ENCODE results near the gene IRF1.

DNA sequence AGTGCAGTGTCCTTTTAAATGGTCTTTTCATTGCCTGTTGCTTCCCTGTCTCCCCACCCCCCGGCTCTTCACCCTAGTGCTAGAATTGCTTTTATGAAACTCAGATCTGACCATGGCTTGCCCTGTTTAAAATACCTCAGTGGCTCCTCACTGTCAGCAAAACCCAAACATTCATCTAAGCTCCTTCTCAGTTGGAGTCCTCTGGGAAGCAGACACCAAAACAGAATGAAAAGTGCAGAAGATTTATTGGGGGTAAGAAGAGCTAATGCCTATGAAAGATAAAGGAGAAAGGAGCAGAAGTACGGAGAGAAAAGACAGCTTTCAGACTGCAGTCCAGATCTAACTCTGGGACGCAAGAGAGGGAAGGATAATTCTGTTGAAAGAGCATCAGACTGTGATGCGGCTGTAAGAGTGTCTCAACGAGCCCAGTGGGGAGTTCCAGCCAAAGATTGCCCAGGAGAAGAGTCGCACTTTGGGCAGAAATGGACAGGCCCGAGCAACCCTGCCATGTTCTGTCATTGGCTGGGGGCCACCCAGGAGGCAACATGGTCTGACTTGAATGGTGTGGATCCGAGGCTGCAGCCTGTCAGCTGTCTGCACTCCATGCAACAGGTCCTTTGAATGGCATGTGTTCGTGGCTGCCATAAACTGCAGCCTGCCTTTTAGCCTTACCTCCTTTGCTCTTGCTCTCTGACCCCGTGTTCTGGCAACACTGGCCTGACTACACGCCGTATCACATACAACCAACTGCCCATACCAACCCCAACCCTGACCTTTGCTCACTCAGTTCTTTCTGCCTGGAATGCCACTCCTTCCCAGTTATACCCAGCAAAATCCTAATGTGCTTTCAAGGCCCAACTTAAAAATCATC, 55.9 kb downstream of the IRF1 start:
- no peak for TF ChIP-seq YY1 (IDR thresholded peaks at IDR 0.05; ENCODE audit: low read depth)
- TF ChIP-seq, protein P1, sequence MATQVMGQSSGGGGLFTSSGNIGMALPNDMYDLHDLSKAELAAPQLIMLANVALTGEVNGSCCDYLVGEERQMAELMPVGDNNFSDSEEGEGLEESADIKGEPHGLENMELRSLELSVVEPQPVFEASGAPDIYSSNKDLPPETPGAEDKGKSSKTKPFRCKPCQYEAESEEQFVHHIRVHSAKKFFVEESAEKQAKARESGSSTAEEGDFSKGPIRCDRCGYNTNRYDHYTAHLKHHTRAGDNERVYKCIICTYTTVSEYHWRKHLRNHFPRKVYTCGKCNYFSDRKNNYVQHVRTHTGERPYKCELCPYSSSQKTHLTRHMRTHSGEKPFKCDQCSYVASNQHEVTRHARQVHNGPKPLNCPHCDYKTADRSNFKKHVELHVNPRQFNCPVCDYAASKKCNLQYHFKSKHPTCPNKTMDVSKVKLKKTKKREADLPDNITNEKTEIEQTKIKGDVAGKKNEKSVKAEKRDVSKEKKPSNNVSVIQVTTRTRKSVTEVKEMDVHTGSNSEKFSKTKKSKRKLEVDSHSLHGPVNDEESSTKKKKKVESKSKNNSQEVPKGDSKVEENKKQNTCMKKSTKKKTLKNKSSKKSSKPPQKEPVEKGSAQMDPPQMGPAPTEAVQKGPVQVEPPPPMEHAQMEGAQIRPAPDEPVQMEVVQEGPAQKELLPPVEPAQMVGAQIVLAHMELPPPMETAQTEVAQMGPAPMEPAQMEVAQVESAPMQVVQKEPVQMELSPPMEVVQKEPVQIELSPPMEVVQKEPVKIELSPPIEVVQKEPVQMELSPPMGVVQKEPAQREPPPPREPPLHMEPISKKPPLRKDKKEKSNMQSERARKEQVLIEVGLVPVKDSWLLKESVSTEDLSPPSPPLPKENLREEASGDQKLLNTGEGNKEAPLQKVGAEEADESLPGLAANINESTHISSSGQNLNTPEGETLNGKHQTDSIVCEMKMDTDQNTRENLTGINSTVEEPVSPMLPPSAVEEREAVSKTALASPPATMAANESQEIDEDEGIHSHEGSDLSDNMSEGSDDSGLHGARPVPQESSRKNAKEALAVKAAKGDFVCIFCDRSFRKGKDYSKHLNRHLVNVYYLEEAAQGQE (IDR thresholded peaks at IDR 0.05; ENCODE audit: low read depth) = no peak
- TF ChIP-seq ZBTB7A (IDR thresholded peaks at IDR 0.05; ENCODE audit: low read depth) = no peak
- TF ChIP-seq, protein P2, sequence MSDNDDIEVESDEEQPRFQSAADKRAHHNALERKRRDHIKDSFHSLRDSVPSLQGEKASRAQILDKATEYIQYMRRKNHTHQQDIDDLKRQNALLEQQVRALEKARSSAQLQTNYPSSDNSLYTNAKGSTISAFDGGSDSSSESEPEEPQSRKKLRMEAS (IDR thresholded peaks at IDR 0.05) = no peak
- TF ChIP-seq EGR1 (IDR thresholded peaks at IDR 0.05) = no peak
- no peak for TF ChIP-seq RAD21 (IDR thresholded peaks at IDR 0.05; ENCODE audit: low read depth)
